GM19468 (cell line): ENCODE data around the gene TNS2.

Source experiments
- ATAC-seq: cut with Tn5 transposase; IDR thresholded peaks from one replicate; pipeline ENCODE4 v1.9.1; 2021; ENCODE audit warnings: mild to moderate bottlenecking, moderate library complexity, moderate number of reproducible peaks; ENCODE audit not compliant: unreplicated experiment; ENCODE audit errors: extremely low read depth

TNS2 gene

DNA sequence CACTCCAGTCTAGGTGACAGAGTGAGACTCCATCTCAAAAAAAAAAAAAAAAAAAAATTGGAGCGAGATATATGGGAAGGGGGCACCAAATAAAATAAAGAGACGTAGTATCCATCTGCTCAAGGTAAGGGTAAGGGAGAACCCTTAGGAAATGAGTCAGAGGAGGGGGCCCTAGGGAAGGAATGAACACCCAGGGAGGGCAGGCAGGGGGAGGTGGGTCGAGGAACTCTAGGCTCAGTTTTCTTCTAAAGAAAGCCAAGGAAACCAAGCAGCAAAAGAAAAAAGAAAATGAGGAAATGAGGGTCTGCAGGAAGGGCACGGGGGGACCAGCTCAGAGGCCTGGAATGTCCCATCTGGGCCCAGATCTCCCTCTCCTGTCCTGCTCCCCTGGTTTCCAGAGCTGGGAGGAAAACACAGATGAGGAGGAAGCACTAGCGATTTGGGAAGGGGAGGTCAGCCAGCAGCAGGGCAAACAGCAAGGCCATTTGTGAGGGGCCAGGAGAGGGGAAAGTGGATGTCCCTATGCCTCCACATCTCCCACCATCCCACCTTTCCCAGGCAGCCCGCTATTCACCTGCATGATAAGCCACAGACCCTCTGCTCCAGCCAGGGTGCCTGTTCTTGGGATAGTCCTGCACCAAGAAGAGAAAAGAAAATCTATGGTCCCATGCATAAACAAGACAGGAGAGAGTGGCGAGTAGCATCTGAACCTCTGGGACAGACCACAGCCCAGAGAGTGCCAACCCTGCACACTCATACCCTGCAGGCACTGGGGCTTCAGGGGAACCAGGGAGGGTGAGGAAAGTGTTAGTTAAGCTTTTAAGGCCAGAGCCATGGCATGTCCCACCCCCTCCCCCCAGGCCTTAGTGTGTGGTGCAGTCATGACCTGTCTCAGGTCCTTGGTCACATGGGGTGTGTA, 17.5 kb downstream of the TNS2 start:
- no peak for ATAC-seq

DNA sequence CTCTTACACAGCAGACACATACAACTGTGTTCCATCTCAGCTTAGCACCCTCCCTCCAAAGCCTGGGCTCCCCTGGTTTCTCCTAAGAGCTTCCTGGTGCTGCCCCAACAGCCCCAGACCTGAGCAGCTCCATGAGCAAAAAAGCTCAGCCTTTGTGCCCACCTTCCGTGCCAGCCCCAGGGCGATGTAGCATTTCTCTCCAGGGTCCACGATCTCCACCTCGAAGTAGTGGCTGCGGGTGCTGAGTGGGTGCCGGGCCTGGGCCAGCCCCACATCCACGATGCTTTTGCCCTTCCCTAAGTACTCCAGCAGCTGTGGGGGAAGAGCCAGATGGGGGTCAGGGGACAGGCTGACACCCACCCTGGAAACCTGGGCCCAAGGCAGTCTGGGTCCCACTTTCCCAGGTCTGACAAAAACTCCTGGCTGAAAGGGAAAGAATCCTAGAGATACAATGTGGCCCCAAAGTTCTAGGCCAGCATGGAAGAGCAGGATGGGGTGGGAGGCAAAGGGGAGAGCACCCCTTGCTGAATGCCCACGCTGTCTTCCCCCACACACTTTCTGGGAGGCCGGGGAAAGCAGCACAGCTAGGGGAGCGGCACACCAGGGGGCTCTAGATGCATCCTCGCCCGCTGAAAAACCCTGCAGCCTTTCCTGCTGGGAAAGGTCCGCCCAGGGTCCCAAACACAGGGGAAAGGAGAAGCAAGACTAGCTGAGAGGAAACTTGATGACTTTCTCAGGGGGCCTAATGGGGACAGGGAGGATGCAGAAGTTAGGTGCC, 18.3 kb downstream of the TNS2 start:
- no peak for ATAC-seq

DNA sequence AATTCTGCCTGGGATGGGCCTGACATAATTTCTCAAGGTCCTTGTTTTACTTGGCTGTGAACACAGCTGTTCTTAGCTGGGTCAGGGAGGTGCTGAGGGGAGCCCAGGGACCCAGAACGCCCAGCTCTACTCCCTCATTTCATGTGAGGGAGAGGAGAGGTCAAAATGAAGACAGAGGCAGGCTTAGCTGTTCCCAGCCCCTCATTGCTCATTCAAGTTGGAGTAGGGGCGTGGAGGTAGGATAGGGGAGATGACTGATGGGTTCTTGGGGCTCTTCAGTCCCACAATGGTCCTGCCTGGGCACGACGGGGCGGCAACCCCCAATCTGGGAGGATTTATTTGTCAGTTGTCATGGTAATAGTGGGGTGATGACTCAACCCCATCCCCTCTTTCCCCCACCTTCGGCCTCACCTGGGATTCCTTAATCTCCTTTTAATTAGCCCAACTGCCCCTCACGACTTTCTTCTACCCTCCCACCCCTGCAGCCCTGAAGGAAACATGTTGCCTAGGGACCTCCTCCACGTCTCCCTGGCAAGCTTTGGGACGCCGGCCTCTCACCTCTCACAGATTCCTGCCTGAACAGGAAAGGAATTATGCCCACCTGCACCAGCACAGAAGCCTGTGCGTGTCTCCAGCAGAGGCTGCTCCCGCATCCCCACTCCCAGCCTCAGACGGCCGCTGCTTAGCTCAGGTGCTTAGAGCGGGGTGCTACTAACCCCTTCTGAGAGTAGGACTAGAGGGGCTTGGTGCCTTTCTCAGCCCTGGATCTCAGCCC, 19.1 kb downstream of the TNS2 start:
- ATAC-seq = no peak

DNA sequence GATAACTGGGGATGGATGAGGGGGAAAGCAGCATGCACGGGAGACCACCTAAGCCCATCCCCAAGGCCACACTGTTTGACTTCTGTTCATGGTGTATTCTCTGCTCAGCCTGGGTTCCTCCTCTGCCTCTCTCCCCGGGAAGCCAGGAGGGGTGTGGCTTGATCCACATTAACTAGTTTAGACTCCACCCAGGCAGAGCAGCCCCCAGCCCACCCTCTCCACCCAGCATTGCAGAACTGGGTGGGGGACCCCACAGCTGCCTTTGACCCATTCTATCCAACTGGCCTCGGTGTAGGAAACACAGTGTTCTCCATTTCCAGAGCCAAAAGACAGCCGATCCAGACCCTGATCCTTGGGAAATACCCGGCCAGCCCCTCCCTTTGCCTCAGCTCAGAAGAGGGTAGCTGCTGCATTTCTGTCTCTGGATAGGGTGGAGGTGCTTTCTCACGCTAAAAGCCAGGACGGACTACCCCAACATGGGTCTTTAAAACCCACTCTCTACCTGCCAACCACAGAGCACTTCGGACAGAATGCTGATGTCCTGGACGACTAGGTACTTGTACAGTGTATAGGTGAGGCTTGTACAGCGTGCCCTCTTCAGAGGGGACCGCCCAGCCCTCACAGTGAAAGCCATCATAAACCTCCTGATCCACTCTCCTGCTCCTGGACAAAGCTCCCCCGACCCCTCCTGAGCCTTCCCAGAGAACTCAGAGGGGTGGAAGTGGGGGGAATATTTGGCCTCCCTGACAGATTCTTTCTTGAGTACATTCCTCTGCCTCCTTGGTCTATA, 20.0 kb downstream of the TNS2 start:
- ATAC-seq = no peak

DNA sequence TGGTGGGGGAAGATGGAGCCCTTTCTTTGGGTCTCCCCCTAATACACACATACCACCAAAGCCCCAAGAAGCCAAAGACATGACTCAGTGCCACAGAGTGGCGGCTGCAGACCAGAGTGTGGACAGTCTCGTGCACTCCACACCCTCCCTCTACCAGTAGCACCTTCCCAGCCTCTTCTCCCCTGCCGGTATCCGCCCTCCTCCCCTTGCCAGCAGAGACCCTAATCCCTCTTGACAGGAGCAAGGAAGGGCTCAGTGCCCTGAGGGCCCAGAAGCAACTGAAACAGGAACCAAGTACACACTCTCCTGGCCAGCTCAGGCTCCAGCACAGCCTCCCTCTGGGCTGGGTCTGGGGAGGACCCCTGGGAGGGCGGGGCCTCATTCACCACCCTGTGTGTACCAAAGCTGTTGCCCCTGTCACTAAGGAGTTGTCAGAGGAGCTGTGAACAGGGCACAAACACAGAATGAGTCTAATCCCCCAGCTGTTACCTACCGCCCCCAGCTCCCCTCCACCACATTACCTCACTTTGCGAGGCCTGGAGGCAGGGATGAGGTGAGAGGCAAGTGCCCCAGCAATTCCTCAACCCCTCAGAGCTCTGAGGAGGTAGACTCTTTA, 21.1 kb downstream of the TNS2 start:
- no peak for ATAC-seq

DNA sequence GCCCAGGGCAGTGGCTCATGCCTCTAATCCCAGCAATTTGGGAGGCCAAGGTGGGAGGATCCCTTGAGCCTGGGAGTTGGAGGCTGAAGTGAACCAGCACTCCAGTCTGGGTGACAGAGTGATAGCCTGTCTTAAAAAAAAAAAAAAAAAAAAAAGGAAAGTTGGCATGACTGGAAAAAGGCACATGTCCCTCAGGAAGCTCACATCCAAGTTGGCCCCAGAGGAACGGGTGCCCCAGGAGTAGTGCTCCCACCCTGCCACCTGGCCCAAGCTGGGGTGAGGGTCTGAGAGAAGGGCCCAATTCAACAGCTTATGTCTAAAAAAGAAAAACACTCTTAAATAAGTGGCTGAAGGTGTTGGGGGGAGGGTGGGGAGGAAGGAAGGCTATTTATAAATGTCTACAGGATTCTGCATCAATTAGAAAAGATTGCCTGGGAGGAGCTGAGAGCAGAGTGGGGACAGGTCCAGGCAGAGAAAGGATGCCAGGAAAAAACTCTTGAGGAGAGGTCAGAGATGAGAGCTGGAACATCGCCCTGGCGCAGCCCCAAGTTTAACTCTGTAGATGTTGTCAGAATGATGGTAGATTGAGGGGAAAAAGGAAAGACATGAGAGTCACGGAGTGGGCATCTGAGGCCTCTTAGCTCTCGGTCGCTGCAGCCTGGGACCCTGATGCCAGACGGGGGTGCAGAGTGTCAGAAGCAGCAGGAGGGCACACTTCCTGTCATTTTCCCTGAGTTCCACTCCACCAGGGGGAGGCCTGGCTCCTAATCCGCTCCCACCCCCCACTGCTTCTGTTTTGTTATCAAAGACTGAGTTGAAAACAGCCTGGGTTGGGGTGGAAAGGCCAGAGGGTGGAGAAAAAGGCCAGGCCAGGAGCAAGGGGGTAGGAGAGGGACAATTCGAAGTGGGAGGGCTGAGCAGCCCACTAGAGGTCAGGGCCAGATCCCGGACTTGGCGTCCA, 22.0 kb downstream of the TNS2 start:
- no peak for ATAC-seq

DNA sequence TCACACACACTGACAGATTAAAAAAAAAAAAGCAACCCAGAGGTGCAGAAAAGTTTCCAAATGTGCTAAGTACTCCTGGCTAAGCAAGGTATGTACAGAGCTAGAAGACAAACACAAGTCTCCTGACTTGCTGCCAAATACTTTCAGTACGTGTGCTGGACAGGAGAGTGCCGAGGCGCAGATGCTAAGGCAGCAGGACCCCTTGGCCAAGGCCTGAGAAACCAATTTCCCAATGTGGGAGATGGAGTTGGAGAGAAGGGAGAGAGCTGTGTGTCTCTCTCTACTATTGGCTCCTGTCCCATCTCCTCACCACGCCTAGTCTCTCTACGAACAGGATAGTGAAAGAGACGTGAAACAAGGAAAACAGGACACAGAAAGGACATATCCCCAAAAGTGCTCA, 24.0 kb downstream of the TNS2 start:
- no peak for ATAC-seq

DNA sequence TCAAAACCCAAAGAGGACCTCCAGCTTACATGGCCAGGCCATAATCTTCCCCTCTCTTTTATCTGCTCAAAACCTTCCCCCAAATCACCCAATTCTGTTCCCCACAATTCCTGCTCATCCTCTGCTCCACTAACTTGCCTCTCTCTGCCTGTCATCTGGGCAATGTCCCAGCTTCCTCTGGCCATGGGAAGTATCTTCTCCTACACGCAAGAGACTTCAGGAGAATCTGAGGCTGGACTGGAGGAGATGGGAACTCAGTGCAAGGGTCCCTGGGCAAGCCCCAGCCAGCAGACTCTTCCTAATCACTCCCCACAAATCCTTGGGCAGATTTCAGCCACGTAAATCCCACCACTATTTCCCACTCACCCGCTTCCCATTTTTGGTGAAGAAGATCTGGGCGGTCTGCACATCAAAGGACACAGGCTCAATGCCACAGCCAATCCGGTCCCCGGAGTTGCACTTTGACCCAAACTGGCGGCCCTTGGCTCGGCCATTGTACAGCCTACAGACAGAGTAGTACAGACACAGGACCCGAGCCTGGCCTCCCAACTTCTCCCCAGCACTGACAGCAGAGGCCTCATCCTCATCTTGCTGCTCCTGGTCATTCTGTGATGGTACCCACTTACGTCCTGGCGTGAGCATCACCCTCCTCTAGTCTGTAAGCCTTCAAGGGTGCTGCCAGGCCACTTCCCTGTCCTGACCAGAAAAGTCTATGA, 24.6 kb downstream of the TNS2 start:
- no peak for ATAC-seq

DNA sequence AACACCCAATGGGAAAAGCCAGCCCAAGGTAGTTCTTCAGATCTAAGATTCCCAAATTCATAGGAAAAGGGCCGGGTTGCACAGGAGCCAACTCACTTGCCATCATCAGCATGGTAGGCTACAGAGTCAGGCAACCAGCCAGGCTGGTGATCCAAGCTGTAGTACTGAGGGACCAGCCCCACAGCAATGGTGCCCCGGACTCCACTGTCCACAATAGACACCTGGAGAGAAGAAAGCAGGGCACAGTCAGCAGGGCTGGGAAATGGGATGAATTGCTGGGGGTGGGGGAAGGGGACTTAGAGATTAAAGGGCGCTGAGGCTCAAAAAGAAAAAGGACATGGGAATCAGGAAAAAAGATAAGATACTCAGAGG, 25.1 kb downstream of the TNS2 start:
- ATAC-seq = no peak

DNA sequence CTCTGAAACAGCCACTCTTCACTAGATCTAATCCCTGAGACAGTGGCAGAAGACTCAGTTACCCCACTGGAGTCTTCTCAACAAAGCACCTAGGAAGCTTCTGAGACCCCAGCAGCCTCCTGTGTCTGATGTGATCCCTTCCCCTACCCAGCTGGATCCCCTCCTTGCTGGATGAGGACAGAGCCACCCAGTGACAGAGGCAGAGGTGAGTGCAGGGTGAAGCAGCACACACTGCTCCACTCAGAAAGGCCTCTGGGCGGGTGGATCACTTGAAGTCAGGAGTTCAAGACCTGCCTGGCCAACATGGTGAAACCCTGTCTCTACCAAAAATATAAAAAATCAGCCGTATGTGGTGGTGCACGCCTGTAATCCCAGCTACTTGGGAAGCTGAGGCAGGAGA, 26.6 kb downstream of the TNS2 start:
- no peak for ATAC-seq

DNA sequence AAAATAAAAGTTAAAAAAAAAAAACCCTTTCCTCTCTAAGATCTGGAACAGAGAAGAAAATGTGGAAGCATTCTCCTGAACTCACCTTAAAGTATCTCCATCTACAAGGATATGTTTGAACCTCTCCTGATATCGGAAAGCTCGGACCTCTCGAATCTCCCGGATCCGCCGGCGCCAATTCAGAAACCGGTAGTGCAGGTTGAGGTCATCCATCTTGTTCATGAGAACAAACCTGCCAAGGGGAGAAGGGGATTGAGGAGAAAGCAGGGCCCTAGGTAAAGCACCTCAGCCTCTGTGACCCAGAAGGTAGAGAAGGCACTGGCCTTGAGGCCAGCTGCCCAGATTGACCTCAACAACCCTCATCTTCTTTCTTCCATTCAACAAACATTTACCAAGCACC, 27.2 kb downstream of the TNS2 start:
- no peak for ATAC-seq

DNA sequence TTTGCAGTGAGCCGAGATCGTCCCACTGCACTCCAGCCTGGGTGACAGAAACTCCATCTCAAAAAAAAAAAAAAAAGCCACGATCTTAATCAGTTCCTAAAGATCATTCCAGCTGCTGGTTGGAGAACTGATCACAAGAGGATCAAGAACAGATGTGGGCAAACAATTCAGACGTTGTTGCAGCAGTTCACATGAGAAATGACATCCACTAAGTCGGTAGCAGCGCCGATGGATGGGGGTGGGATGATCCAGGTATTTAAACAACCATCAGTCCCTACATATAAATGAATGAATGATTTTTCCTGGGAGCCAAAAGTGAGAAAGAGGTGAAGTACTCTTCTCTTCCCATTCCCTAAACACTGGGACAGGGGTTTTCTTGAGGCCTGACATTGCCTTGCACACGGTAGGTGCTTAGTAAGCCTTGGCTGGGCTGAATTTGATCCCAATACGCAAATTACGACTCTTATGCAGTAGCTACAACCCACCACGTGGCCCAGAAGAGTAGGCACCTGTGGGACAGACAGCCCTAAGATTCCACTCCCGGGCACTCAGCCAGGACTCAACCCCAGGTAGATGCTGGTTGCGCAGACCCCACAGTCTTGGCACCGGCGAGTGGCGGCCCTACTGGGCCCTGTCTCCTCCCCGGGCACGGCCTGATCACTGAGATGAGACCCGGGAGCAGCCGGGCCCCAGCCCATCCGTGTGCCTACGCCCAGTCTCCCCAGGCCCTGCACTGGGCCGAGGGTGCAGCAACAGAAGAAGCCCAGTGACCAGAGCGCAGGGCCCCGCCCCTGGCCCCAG, 28.8 kb downstream of the TNS2 start:
- peak; percentile 9 for ATAC-seq

DNA sequence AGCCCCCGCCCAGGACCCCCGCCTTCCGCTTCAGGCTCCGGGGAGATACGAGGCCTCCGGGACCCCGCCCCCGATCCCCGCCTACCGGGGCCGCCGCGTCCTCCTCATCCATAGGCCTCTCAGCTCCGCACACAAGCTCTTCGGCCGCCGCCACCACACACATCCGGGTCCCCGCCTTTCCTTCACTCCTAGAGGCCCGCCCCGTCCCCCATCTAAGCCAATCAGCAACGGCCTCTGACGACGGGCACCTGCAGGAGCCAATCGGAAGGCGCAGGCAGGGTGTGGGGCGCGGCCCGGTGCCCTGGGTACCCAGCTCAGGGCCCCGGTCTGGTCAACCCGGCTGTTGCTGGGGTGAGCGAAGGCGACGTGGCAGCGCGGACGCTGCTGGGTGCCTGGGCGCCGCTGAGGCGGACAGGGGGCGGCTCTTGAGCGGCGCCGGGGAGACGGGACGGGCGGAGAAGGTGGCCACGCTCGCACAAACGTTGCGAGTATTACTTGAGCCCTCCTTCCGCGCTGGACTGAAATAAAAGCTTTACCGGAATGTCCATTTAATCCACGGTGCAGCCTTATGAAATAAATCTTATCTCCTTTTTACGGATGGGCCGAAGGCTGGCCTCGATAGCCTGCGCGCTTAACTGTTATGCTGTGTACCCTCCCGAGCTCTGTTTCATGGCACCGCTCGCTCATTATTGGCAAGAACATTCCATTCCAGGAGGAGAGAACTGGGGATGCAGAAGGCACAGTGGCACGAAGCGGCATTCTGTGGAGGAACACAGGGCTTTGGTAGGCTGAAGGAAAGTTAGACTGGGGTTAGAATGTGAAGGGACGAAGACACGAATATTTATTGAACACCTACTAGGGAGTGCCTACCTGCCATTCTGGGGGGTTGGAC, 29.6 kb downstream of the TNS2 start, which contains the start of gene SPRYD3:
Gene SPRYD3 (minus strand): TSS at position 165 of the 892 bp plus-strand sequence. CDS start 57 bp downstream, at position 108.
- peak; percentile 90 for ATAC-seq

DNA sequence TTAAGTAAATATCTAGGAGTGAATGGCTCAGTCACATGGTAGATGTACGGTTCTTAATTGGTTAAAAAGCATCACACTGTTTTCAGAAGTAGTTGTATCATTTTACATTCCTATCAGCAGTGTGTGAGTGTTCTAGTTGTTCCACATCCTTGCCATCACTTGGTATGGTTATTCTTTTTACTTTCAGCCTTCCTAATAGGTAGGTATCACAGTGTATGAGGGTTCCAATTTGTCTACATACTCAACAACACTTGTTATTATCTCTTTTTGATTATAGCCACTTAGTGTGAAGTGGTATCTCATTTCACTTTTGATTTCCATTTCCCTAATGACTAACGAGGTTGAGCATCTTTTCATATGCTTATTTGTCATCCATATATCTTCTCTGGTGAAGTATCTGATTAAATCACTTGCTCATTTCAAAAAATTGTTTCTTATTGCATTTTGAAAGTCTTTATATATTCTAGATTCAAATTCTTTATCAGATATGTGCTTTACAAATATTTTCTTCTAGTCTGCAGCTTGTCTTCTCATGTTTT, 32.8 kb downstream of the TNS2 start:
- no peak for ATAC-seq

DNA sequence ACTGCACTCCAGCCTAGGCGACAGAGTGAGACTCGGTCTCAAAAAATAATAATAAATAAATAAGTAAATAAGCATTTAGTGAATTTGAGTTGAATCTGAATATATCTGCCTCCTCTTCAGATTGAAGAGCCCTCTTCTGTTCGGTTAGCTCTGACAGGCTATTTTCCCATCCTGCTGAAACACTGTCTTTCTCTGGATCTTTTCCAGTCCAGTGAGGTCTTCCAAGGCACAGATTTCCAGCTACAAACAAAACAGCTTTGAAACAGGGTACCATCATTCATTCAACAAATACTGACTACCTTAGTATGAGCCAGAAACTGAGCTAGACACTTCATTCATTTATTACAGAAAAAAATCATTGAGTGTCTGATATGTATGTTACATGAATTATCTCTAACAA, 36.5 kb downstream of the TNS2 start:
- no peak for ATAC-seq

DNA sequence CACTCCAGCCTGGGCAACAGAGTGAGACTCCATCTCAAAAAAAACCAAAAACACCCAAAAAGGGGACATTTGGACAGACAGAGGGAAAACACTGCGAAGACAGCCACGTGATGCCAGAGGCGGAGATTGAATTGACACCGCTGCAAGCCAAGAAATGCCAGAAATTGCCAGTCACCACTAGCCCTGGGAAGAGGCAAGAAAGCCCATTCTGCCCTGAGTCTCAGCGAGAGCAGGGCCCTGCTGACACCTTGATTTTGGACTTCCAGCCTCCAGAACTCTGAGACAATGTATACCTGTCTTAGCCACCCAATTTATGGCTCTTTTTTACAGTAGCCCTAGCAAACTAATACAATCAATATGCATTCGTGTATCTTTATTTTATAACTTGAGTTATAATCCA, 40.2 kb downstream of the TNS2 start:
- no peak for ATAC-seq
